Measurements from ENCODE around the gene OPRL1.
"Not testable (repeated sequence)": the region's sequence is repeated elsewhere in the genome, so short reads cannot be mapped to it uniquely, and the experiment has no call there.

The OPRL1 gene

GRCh38 chr20:64114356-64114971 is 34.6 kb downstream of the OPRL1 start:
- in situ Hi-C loops (cut with HindIII; ENCODE audit: low sequenced_read_pairs) = no loop called here

- in situ Hi-C loops (cut with HindIII; ENCODE audit: low sequenced_read_pairs) = no loop called here
These were observed 35.5 kb downstream of the OPRL1 start for GRCh38 chr20:64115171-64115911.

- in situ Hi-C loops (cut with HindIII; ENCODE audit: low sequenced_read_pairs) = no loop called here
These were observed 36.1 kb downstream of the OPRL1 start for GRCh38 chr20:64116016-64116415.

GRCh38 chr20:64116541-64117431 is 36.9 kb downstream of the OPRL1 start:
- in situ Hi-C loops (cut with HindIII; ENCODE audit: low sequenced_read_pairs) = no loop called here

- in situ Hi-C loops (cut with HindIII; ENCODE audit: low sequenced_read_pairs) = not testable (repeated sequence)
These were observed 37.5 kb downstream of the OPRL1 start for GRCh38 chr20:64117432-64117777.

- in situ Hi-C loops (cut with HindIII; ENCODE audit: low sequenced_read_pairs) = no loop called here
These were observed 39.4 kb downstream of the OPRL1 start for GRCh38 chr20:64119301-64119680.

GRCh38 chr20:64119681-64120341 is 39.9 kb downstream of the OPRL1 start:
- in situ Hi-C loops (cut with HindIII; ENCODE audit: low sequenced_read_pairs) = no loop called here

GRCh38 chr20:64121586-64121985 is 41.7 kb downstream of the OPRL1 start:
- in situ Hi-C loops (cut with HindIII; ENCODE audit: low sequenced_read_pairs) = no loop called here

- in situ Hi-C loops (cut with HindIII; ENCODE audit: low sequenced_read_pairs) = not testable (repeated sequence)
These were observed 43.0 kb downstream of the OPRL1 start for GRCh38 chr20:64122927-64123326.

GRCh38 chr20:64123517-64123916 is 43.6 kb downstream of the OPRL1 start:
- in situ Hi-C loops (cut with HindIII; ENCODE audit: low sequenced_read_pairs) = not testable (repeated sequence)

- in situ Hi-C loops (cut with HindIII; ENCODE audit: low sequenced_read_pairs) = no loop called here
These were observed 49.4 kb downstream of the OPRL1 start for GRCh38 chr20:64129146-64129782.

- in situ Hi-C loops (cut with HindIII; ENCODE audit: low sequenced_read_pairs) = no loop called here
These were observed 50.4 kb downstream of the OPRL1 start for GRCh38 chr20:64130271-64130670.

- in situ Hi-C loops (cut with HindIII; ENCODE audit: low sequenced_read_pairs) = no loop called here
These were observed 51.0 kb downstream of the OPRL1 start for GRCh38 chr20:64130876-64131275.

- in situ Hi-C loops (cut with HindIII; ENCODE audit: low sequenced_read_pairs) = no loop called here
These were observed 51.5 kb downstream of the OPRL1 start for GRCh38 chr20:64131406-64131805.

GRCh38 chr20:64133951-64134407 is 54.1 kb downstream of the OPRL1 start:
- in situ Hi-C loops (cut with HindIII; ENCODE audit: low sequenced_read_pairs) = no loop called here

- in situ Hi-C loops (cut with HindIII; ENCODE audit: low sequenced_read_pairs) = not testable (repeated sequence)
These were observed 54.9 kb downstream of the OPRL1 start for GRCh38 chr20:64134744-64135143.

- in situ Hi-C loops (cut with HindIII; ENCODE audit: low sequenced_read_pairs) = no loop called here
These were observed 56.3 kb downstream of the OPRL1 start for GRCh38 chr20:64136004-64136710.

- in situ Hi-C loops (cut with HindIII; ENCODE audit: low sequenced_read_pairs) = no loop called here
These were observed 57.7 kb downstream of the OPRL1 start for GRCh38 chr20:64137598-64138031.

GRCh38 chr20:64138276-64138815 is 58.5 kb downstream of the OPRL1 start:
- in situ Hi-C loops (cut with HindIII; ENCODE audit: low sequenced_read_pairs) = no loop called here

Data from DLD1 (cell line).